DOHH2 (cell line): Measurements from ENCODE around the gene B4GALNT3.
A peak's percentile ranks its signal among the peaks of the same experiment; 100 is the strongest.

Experiments used
- H3F3A ChIP-seq: fragments of 200-600 bp; sonication (generic), shearing (Covaris generic); 2 replicates; pipeline ENCODE4 v1.6.0; 2016; ENCODE audit warnings: antibody characterized with exemption, mild to moderate bottlenecking; ENCODE audit not compliant: control insufficient read depth, insufficient read depth
- H3K27ac ChIP-seq: fragments of 200-600 bp; sonication (generic); 2 replicates; pipeline ENCODE4 v1.5.1; 2014; ENCODE audit warnings: low read depth, mild to moderate bottlenecking, low read length, moderate library complexity
- H3K27me3 ChIP-seq: fragments of 200-600 bp; sonication (generic); 2 replicates; pipeline ENCODE4 v1.6.1; 2014; ENCODE audit warnings: mild to moderate bottlenecking, low read length, mixed read lengths; ENCODE audit not compliant: control insufficient read depth
- H3K36me3 ChIP-seq: fragments of 200-600 bp; sonication (generic); 2 replicates; pipeline ENCODE4 v1.6.1; 2014; ENCODE audit warnings: mild to moderate bottlenecking, low read length, moderate library complexity, mixed read lengths; ENCODE audit not compliant: control insufficient read depth
- H3K4me1 ChIP-seq: fragments of 200-600 bp; sonication (generic); 2 replicates; pipeline ENCODE4 v1.6.1; 2014; ENCODE audit warnings: mild to moderate bottlenecking, low read length, mixed read lengths; ENCODE audit not compliant: control insufficient read depth
- H3K4me2 ChIP-seq: fragments of 200-600 bp; sonication (generic); 2 replicates; pipeline ENCODE4 v1.6.0; 2014; ENCODE audit warnings: mild to moderate bottlenecking, low read length, moderate library complexity
- H3K4me3 ChIP-seq: fragments of 200-600 bp; sonication (generic); 2 replicates; pipeline ENCODE4 v1.5.1; 2014; ENCODE audit warnings: mild to moderate bottlenecking, low read length, mixed read lengths
- H3K79me2 ChIP-seq: fragments of 200-600 bp; sonication (generic); 2 replicates; pipeline ENCODE4 v1.6.1; 2014; ENCODE audit warnings: mild to moderate bottlenecking, low read length, mixed read lengths; ENCODE audit not compliant: control insufficient read depth
- H3K9me2 ChIP-seq: fragments of 200-600 bp; sonication (generic); replicated peaks from 2 replicates; pipeline ENCODE4 v1.6.1; 2014; ENCODE audit warnings: mild to moderate bottlenecking, low read length, mixed read lengths; ENCODE audit not compliant: control insufficient read depth
- H3K9me3 ChIP-seq: fragments of 200-600 bp; sonication (generic); 2 replicates; pipeline ENCODE4 v1.6.1; 2014; ENCODE audit warnings: antibody characterized with exemption, low read length, mixed read lengths; ENCODE audit not compliant: control insufficient read depth, insufficient read depth
- H4K20me1 ChIP-seq: fragments of 200-600 bp; sonication (generic); 2 replicates; pipeline ENCODE4 v1.6.0; 2014; ENCODE audit warnings: low read depth, mild to moderate bottlenecking, antibody characterized with exemption, low read length, moderate library complexity; ENCODE audit not compliant: control insufficient read depth, insufficient read depth
- CTCF ChIP-seq: fragments of 200-600 bp; sonication (generic); IDR thresholded peaks from one replicate; pipeline ENCODE4 v1.5.1; 2014; ENCODE audit warnings: antibody characterized with exemption, mild to moderate bottlenecking, low read depth, low read length; ENCODE audit not compliant: poor library complexity, severe bottlenecking
- EZH2phosphoT487 ChIP-seq: fragments of 200-600 bp; sonication (generic); IDR thresholded peaks from 2 replicates; pipeline ENCODE4 v1.6.1; 2017; ENCODE audit warnings: borderline replicate concordance, mild to moderate bottlenecking, antibody characterized with exemption, low read length, moderate library complexity, mixed read lengths

The B4GALNT3 gene

GRCh38 chr12:459050-459429, 699 bp upstream of the B4GALNT3 start:
- Histone ChIP-seq H3K9me2 (no peaks in the 10 kb centered on the region), H3K27me3 (peaks cover 65% of the 10 kb centered on the region), H3K9me3 (no peaks in the 10 kb centered on the region), H3F3A (no peaks in the 10 kb centered on the region), H3K27ac (no peak overlapping the region), H4K20me1 (0 out of 2 replicates have a peak, but pooled peaks cover 3% of the 10 kb centered on the region), H3K4me3 (peak overlapping the region; percentile 65; the same call in 1 of the 2 replicates), H3K4me2 (peak overlapping the region; percentile 68), H3K4me1 (peaks cover 11% of the 10 kb centered on the region; the same call in 1 of the 2 replicates), H3K36me3 (no peaks in the 10 kb centered on the region), H3K79me2 (no peaks in the 10 kb centered on the region)
- no peak for TF ChIP-seq CTCF
- TF ChIP-seq EZH2phosphoT487 = no peak

GRCh38 chr12:460261-461230, 807 bp downstream of the B4GALNT3 start:
- H3K4me3 ChIP-seq = peak overlapping the region; percentile 67
- H3F3A ChIP-seq = no peaks in the 10 kb centered on the region
- H3K27me3 ChIP-seq = peaks cover 62% of the 10 kb centered on the region
- TF ChIP-seq EZH2phosphoT487 = no peak
- TF ChIP-seq CTCF = no peak
- H3K4me1 ChIP-seq = peaks cover 11% of the 10 kb centered on the region; the same call in 1 of the 2 replicates
- no peak overlapping the region for H3K27ac ChIP-seq
- H3K9me2 ChIP-seq = no peaks in the 10 kb centered on the region
- H3K79me2 ChIP-seq = no peaks in the 10 kb centered on the region
- 0 out of 2 replicates have a peak, but pooled peaks cover 3% of the 10 kb centered on the region for H4K20me1 ChIP-seq
- H3K4me2 ChIP-seq = peak overlapping the region; percentile 68
- no peaks in the 10 kb centered on the region for H3K36me3 ChIP-seq
- no peaks in the 10 kb centered on the region for H3K9me3 ChIP-seq

GRCh38 chr12:461425-461824, 1.7 kb downstream of the B4GALNT3 start:
- H3K9me2 ChIP-seq = no peaks in the 10 kb centered on the region
- H3K4me2 ChIP-seq = no peak overlapping the region
- H3K4me1 ChIP-seq = peaks cover 11% of the 10 kb centered on the region; the same call in 1 of the 2 replicates
- 0 out of 2 replicates have a peak, but pooled peaks cover 3% of the 10 kb centered on the region for H4K20me1 ChIP-seq
- H3K27ac ChIP-seq = no peak overlapping the region
- no peaks in the 10 kb centered on the region for H3K9me3 ChIP-seq
- H3K36me3 ChIP-seq = no peaks in the 10 kb centered on the region
- H3K27me3 ChIP-seq = peaks cover 56% of the 10 kb centered on the region
- H3K4me3 ChIP-seq = peak overlapping the region; percentile 67; the same call in 1 of the 2 replicates
- no peak for TF ChIP-seq EZH2phosphoT487
- no peak for TF ChIP-seq CTCF
- H3F3A ChIP-seq = no peaks in the 10 kb centered on the region
- H3K79me2 ChIP-seq = no peaks in the 10 kb centered on the region
